HG03442 (cell line): ENCODE results near the gene LHPP.

ENCODE experiments used
- ATAC-seq: cut with Tn5 transposase; IDR thresholded peaks from one replicate; pipeline ENCODE4 v1.9.1; 2021; ENCODE audit warnings: mild to moderate bottlenecking, moderate library complexity; ENCODE audit not compliant: unreplicated experiment

Gene LHPP

DNA sequence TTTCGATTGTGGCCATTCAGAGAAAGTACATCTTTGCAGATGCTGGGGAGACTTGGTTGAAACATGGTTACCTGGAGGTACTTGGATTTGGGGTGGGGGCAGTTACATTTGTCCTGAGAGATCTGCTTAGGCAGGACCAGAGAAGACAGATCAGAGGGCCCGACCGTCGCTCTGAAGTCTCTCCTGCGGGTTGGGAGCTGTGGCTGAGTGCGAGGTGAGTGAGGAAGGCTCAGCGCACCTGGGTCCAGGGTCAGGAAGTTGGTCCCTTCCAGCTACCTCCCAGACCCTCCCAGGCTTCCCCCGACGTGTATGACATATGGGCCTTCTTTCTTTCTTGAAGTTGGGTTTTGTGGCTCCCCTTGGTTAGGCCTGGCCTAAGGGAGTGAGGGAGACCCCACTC lies 56.3 kb downstream of the LHPP start:
- ATAC-seq = no peak

DNA sequence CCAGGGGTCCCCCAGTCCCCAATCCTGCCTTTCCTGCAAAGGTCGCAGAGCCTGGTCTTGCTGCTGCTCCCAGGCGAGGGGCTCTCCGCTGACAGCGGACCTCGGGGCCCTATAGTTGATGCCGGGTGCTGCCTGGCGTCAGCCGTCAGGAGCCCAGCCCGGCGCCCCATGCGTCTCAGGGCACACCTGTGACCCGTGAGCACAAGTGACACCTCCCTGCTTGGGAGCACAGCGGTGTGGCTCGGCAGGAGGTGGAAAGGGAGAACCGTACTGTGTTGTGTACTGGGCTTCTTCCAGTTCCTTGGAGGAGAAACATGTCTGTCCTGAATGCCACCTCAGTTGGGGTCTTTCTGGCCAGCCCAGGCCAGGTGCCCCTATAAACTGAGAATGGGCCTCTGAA lies 56.7 kb downstream of the LHPP start:
- no peak for ATAC-seq

DNA sequence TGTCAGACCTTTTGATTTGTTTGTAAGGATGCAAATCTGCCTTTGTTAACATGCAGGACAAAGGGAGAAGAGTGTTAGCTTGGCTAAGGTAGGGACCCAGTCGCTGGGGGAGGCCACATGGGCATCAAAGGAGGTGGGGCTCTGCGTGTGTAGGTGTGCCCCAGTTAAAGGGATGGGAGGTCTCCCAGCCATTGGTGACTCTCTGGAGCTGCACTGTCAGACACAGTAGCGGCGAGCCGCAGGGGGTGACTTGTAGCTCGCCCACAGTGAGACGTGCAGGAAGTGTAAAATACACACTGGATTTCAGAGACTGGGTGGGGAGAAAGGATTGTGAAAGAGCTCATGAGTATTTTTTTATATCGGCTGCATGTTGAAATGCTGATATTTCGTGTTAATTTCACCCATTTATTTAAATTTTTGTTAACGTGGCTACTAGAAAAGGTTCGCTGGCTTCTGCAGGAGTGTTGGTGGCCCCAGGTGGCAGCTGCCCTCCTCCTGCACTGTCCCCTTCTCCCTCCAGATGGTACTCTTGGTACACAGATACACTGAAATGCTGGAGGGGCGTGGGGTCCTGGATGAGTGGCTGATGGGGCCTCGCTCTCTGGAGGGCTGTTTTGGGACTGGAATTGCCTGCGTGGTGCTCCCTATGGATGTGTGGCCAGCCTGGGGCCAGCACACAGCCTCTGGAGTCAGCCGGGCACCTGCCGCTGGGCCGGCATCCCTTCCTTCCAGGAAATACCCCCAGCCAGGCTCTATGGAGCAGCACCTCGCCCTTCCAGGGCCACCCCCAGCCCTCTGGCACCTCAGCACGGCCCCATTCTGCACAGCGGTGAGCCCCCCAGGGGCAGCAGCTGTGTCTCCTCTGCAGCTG lies 59.2 kb downstream of the LHPP start:
- ATAC-seq = no peak

DNA sequence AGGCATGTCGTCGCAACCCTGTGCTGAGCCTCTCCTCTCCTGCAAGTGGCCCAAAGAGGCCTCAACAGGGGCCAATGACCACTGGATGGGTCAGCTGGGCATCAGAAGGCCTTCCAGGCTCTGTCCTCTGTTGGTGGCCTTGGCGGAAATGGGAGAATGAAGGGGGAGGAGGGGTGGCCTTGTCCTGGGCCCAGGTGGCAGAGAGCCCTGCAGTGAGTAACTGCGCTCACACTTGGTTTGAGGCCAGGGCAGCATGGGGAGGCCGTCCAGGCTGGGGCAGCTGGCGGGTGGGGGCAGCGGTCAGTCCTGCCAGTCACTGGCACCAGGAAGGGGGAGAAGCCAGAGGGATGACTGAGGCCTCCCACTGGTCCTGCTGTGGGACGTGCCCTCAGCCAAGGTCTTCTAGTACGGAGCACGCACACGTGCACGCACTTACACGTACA lies 59.8 kb downstream of the LHPP start:
- no peak for ATAC-seq

DNA sequence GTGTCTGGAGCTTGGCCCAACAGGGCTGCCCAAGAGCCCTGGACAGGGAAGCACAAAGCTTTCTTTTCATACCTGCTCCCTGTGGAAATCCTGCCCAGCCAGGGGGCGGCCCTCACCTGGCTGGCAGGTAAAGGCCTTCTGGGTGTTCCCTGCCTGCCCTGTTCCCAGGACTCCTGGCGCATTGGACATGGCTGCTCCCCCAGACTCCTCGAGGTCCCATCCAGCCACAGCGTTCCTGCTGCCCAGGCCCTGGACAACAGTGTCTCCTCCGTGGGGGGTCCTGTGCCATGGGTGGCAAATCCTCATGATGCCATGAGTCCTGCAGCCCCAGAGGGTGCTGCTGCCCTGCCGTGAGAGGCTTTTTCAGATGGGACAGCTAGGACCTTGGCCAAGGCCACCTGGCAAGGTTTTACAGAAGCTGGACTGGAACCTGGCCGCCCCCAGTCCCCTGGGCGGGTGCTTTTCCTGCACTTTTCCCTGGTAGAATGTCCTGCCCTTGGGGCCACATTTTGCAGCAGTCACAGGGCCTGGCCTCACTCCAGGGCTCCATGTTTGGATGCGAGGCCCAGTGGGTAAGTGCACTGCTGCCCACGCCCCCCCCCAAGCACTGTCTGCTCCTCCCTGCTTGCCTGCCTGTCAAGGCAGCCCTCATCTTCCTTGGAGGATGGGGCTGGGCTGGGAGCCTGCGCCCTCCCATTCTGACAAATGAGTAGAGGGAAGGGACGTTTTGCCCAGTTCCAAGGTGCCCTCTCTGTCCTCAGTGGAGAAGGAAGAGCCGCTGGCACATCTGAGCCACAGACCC lies 60.7 kb downstream of the LHPP start:
- ATAC-seq = no peak

DNA sequence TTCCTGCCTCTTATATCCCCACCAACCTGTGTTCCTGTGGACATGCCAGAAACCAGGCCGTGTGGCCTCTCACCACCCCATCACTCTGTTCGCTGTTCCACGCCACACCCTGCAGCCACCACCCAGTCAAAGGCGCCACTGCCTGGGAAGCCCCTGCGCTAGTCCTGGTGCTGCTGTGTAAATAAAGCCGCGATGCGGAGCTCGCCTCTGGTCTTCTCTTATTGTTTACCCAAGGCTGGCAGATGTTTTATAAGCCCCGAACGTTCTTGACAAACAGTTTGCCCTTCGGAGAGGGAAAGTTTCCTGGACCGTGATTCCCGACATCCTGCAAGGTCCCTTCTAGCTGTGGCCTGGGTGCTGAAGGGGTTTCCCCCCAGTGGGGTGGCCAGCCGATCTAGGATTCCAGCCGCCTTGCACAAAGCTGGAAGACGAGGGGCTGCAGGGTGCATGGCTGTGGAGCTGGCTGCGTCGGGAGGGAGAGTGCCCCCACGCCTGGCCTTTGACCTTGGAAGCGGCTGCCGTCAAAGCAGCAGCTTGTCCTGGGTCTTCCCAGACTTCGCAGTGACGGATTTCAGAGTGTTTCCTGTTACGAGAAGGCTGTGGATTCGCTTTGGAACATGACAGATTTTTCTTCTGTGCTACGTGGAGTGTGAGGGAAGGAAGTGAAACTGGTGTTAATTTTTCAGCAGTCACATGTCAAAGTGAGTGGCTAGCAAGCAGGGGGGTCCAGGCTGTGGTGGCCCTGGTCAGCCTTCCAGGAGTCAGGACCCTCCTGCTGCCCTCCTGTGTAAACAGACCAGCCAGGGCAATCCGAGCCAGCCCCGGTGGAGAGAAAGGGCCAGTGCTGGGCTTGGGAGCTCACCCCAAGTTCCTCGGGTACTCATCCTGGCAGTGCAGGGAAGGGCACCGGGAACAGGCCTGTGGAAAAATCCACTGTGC lies 61.6 kb downstream of the LHPP start:
- no peak for ATAC-seq

DNA sequence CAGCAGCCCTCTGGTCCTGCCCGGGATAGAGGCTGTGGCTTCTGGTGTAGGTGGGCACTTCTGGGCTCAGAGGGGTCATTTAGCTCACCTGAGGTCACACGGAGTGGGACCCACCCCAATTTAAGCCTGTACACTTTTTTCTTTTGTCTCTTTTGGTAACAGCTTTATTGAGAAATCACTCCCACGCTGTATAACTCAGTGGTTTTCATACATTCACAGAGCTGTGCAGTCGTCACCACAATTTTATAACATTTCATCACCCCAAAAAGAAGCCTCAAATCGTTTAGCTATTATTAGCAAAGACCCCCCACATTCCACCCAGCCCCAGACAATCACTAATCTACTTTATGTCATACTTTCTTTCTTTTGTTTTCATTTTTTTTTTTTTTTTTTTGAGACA lies 62.3 kb downstream of the LHPP start:
- ATAC-seq = no peak

DNA sequence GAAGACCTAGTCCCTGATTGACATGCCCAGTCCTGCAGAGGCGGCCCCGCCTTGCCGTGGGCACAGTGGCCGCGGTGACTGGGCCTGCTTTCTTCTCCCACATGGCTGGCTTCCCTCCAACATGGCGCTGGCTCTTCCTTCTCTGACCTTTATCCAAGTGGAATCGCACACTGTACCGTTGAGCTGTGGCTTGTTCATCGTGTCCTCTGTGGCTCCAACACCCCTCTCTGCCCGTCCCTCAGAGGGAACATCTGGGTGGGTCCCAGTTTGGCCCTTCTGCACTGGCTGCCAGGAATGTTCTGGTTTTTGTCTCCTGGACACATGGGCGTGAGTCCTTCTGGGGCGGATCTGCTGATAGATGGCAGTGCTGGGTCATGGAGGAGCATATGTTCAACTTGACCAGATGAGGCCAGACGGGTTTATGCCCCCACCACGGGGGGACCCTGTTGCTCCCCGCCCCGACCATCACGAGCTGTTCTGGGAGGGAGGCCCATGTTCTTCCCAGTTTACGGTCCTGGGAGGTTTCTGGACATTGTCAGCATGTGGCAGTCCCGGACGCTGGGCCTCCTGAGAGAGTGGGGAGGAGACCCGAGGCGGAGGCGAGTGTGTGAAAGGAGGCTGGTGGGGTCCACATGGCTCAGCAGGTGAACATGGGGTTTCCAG lies 63.5 kb downstream of the LHPP start:
- ATAC-seq = no peak

DNA sequence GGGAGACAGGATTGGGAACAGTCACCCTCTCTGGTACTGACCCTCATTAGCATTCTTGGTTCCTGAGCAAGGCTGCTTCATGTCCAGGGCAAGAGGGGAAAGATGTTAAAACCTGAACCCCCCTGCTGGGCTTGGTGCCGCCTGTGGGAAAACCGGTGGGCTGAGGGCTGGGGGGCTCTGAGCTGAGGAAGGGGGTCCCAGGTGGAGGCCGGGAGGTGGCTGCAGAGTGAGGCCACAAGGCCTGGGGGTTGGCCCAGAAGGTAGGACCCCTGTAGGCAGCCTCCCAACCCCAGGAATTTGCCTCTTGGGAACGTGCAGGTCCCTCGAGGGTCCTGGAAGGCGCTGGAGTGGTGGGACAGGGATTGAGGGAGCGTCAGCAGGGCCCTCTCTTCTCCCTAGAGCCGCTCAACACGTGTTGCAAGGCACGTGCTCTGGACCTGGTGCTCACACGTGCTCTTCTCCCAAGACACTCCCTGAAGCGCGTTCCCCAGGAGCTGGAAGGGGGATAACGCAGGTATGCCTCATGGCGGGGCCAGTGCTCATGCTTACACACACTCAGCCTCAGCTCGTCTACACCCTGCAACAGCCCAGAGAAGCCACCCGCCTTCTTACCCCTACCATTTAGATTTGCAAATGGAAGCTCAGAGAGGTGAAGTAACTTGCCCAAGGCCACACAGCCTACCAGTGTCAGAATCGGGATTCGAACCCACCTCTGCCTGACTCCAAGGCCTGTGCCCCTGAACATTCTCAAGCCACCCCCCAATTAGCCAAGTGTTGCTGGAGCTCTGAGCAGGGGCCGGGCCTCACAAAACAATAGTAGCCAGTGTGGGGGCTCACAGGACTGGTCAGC lies 64.4 kb downstream of the LHPP start:
- ATAC-seq = no peak

DNA sequence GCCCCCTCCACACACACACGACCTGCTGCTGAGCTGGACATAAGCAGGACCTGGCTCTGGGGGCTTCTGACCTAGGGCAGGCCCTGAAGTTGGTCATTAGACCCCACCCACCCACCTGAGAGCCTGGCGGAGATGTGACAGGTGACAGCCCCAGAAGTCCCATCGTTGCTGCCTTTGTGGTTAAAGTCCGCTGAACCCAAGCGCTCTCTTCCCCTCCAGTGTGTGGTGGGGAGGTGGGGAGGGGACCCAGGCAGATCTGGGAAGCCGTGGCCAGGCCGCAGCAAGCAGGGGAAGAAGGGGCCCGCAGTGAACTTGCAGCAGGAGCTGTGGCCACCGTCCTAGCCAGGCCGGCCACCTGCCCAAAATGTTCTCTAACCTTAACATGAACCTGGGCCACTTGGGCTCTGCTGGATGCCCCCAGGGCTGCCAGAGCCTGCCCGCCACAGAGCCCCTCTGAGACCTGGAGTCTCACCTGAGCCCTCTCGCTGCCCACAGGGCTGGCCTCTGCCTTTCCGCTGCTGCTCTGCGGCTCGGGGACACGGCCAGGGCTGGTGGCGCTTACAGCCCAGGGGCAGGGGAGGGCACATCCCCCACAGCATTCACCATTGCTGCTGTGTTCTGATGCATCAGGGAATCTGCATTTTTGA lies 65.1 kb downstream of the LHPP start:
- no peak for ATAC-seq

DNA sequence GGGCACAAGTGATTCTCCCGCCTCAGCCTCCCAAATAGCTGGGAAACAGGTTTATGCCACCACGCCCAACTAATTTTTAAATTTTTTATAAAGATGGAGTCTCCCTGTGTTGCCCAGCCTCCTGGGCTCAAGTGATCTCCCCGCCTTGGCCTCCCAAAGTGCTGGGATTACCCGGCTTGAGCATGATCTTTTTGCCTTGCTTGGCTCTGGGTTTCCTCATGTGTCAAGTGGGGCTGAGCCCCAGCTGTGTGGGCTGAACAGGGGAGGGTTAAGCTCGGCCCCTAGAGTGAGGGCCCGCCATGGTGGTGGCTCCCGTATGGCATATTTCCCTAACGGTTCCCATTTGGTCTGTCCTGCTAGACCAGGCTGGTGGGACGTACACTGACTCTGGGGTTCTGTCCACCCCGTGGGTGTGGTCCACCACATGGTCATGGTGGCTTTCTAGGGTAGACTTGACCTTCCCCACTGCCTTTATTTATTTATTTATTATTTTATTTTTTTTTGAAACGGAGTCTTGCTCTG lies 66.3 kb downstream of the LHPP start:
- ATAC-seq = no peak

DNA sequence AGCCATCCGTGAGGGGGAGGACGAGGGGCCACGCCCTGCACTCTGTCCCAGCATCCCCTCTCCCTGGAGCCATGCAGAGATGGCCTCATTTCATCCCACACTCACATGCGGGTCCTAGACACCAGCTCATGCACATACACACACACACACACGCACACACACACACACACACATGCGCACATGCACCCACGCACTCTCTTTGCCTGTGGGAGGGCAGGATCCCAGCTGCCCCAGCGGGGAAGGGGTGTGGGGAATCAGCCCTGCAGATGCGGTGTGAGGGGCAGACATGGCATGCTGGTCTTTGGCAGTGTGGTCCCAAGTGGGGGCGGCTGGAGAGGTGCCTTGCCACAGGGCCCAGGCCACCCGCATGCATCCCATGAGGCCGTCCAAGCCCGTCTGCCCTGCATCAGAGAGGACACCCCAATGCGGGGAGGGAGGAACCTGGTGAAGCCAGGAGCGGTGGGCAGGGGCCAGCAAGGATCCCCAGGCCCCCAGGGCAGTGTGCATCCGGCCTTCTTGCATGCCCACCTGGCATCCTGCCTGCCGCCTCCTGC lies 68.1 kb downstream of the LHPP start:
- ATAC-seq = no peak

DNA sequence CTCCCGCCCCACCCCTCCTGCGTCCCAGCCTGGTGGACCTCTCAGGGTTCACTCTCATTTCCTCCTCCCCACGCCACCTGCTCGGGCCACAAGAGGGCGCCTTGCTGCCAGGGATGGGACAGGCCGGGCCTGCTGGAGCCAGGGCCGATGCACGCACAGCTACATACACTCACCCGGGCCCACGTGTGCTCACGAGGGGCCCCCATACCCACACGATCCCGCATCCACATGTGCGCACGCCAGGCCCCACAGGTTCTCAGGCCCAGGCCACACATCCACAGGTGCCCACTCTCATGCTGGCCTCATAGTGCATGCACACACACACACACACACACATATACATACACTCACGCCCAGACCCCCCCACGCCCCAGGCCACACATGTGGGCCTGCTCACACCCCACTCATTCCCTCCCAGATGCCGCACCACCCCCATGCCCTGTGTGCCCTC lies 68.6 kb downstream of the LHPP start:
- peak; percentile 83 for ATAC-seq

DNA sequence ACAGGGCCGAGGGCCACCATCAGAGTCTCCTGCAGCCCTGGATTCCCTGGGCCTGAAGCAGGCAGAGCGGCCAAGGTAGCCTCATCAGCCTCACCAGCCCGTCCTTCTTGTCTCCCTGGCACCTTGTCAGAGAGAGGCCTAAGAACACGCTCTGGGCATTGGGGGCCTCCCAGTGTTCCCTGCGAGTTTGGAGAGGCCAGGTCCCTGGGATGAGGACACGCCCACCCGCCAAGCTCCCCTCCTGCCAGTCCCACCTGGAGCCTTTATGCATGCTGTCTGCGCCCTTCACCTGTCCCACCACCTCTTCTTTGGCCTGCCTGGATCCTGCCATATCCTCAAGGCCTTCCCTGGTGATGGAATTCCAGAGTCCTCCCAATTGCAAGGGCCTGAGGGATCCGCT lies 69.2 kb downstream of the LHPP start:
- no peak for ATAC-seq

DNA sequence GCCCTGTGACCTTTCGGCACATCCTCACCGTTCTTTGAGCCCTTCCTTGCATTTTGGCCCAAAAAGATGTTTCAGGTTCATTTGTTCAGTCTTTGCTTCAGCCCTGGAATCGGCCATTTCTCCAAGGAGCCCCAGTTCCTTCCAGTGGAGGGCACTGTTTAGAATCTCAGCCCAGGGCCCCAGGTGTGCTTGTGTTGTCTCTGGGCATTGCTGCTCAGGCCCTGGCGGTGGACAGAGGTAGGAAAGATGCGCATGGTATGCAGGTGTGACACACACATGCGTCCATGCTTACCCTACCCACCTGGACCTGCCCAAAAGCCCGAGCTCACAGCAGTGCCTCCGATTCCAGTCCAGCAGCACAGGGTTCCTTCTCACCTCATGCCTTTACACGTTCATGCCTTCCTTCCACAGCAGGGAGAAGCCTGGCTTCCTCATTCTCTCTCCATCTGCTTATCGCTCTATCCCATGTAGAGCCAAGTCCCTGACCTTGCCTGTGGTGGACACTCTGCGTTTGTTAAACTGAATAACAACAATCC lies 70.6 kb downstream of the LHPP start:
- ATAC-seq = no peak

DNA sequence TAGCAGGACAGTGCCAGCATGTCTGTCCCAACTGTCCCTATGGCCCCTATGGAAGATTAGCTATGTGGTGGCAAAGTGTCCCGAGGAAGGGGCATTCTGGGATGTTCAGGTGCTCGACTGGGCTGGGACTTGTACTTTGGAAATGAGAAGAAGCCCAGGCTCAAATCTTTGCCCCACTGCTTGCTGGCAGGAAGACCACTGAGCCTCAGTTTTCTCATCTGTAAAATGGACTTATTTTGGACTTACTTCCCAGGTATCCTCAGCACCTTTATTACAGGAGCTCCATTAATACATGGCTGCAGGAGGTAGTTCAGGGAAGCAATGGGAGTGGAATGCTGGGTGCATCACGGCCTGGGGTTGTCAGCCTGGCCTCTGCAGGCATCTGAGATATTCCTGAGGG lies 71.2 kb downstream of the LHPP start:
- no peak for ATAC-seq

DNA sequence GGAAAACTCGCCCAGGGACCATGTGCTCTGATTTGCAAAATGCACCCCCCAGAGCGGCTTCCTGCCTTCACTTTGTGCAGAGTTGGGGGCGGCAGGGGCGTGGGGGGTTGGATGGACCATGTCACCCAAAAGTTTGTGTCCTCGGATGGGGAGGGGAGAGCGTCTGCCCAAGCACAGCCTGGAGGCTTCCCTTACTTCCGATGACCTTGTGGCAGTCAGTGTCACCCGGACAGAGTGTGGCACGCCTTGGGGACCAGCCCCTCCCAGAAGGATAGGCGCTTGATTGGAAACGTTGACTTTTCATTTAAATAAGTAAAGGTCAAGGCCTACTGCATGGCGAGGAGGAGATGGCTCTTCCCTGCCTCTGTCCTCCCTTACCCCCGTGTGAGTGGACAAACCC lies 71.6 kb downstream of the LHPP start:
- no peak for ATAC-seq

DNA sequence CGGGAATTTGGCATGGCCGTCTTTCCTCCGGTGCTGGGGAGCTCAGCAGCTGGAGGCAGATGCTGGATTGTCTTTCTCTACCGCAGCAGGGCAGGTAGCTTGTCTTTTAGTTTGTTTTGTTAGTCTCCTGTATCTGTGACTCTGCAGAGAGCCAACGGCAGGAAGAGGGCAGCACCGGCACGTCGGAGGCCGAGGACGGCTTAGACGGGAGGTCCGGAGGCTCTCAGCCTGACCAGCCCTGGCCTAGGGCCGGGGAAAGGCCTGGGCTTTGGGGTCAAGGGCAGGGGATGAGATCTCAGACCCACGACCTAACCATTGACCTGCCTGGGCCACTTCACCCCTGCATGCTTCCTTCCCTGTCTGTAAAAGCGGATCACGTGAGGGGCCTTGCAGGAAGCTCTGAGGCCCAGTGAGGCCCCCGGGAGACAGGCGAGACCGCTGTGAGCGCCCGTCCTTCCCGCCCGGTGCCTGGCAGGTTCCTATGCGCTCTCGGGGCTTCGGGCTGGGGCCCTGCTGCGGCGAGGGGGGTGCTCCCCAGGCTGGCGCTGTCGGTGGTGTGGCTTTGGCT lies 72.7 kb downstream of the LHPP start:
- no peak for ATAC-seq
